HEK293 (cell line): ENCODE measurements around the gene PTBP1.

Experiments
- GLIS1 ChIP-seq: fragments of 450-650 bp; formaldehyde crosslinking; IDR thresholded peaks from 2 replicates; pipeline ENCODE4 v1.5.1; 2016; ENCODE audit warnings: missing biosample characterization, missing genetic modification characterization
- HOXA7 ChIP-seq: sonication (generic); formaldehyde crosslinking; IDR thresholded peaks from 2 replicates; pipeline ENCODE4 v1.8.1; 2022; ENCODE audit warnings: missing genetic modification reagents, borderline replicate concordance
- HOXD13 ChIP-seq: sonication (generic); formaldehyde crosslinking; IDR thresholded peaks from 2 replicates; pipeline ENCODE4 v1.8.0; 2022; ENCODE audit warnings: missing genetic modification reagents, borderline replicate concordance
- KLF1 ChIP-seq: fragments of 450-650 bp; formaldehyde crosslinking; IDR thresholded peaks from 2 replicates; pipeline ENCODE4 v1.5.1; 2016; ENCODE audit warnings: missing biosample characterization, missing genetic modification characterization
- KLF8 ChIP-seq: fragments of 450-650 bp; formaldehyde crosslinking; IDR thresholded peaks from 2 replicates; pipeline ENCODE4 v1.5.1; 2016; ENCODE audit warnings: missing biosample characterization, missing genetic modification characterization
- SALL2 ChIP-seq: fragments of 450-650 bp; formaldehyde crosslinking; IDR thresholded peaks from 2 replicates; pipeline ENCODE4 v1.5.0; 2017; ENCODE audit warnings: missing biosample characterization, mild to moderate bottlenecking, missing genetic modification characterization, borderline replicate concordance
- SCRT1 ChIP-seq: fragments of 450-650 bp; formaldehyde crosslinking; IDR thresholded peaks from 2 replicates; pipeline ENCODE4 v1.5.1; 2016; ENCODE audit warnings: missing biosample characterization, missing genetic modification characterization, borderline replicate concordance
- SCRT2 ChIP-seq: fragments of 450-650 bp; formaldehyde crosslinking; IDR thresholded peaks from 2 replicates; pipeline ENCODE4 v1.5.1; 2016; ENCODE audit warnings: missing biosample characterization, missing genetic modification characterization
- SP2 ChIP-seq: fragments of 450-650 bp; formaldehyde crosslinking; IDR thresholded peaks from 2 replicates; pipeline ENCODE4 v1.5.1; 2016; ENCODE audit warnings: missing biosample characterization, missing genetic modification characterization
- SP7 ChIP-seq: fragments of 450-650 bp; formaldehyde crosslinking; IDR thresholded peaks from 2 replicates; pipeline ENCODE4 v1.5.1; 2016; ENCODE audit warnings: missing biosample characterization, missing genetic modification characterization
- YY1 ChIP-seq: fragments of 450-650 bp; formaldehyde crosslinking; IDR thresholded peaks from 2 replicates; pipeline ENCODE4 v1.5.1; 2018; ENCODE audit warnings: missing biosample characterization, missing genetic modification characterization
- YY2 ChIP-seq: fragments of 450-650 bp; formaldehyde crosslinking; IDR thresholded peaks from 2 replicates; pipeline ENCODE4 v1.5.1; 2016; ENCODE audit warnings: missing biosample characterization, missing genetic modification characterization
- ZBTB6 ChIP-seq: fragments of 450-650 bp; formaldehyde crosslinking; IDR thresholded peaks from 2 replicates; pipeline ENCODE4 v1.5.1; 2017; ENCODE audit warnings: missing biosample characterization, missing genetic modification characterization
- ZBTB8A ChIP-seq: fragments of 450-650 bp; formaldehyde crosslinking; IDR thresholded peaks from 2 replicates; pipeline ENCODE4 v1.5.1; 2016; ENCODE audit warnings: missing biosample characterization, missing genetic modification characterization
- ZEB2 ChIP-seq: fragments of 450-650 bp; formaldehyde crosslinking; IDR thresholded peaks from 2 replicates; pipeline ENCODE4 v1.5.1; 2016; ENCODE audit warnings: missing biosample characterization, missing genetic modification characterization
- ZFHX2 ChIP-seq: fragments of 450-650 bp; formaldehyde crosslinking; conservative IDR thresholded peaks from 2 replicates; pipeline ENCODE4 v1.5.1; 2016; ENCODE audit warnings: missing biosample characterization, missing genetic modification characterization
- ZNF16 ChIP-seq: fragments of 450-650 bp; formaldehyde crosslinking; IDR thresholded peaks from 2 replicates; pipeline ENCODE4 v1.5.1; 2016; ENCODE audit warnings: low read depth, missing biosample characterization, missing genetic modification characterization
- ZNF174 ChIP-seq: fragments of 450-650 bp; formaldehyde crosslinking; IDR thresholded peaks from 2 replicates; pipeline ENCODE4 v1.5.0; 2017; ENCODE audit warnings: missing biosample characterization, mild to moderate bottlenecking, missing genetic modification characterization
- ZNF184 ChIP-seq: fragments of 450-650 bp; IDR thresholded peaks from 2 replicates; pipeline ENCODE4 v1.5.1; 2018; ENCODE audit warnings: missing biosample characterization, mild to moderate bottlenecking, missing genetic modification characterization
- ZNF221 ChIP-seq: fragments of 450-650 bp; formaldehyde crosslinking; IDR thresholded peaks from 2 replicates; pipeline ENCODE4 v1.5.1; 2017; ENCODE audit warnings: missing biosample characterization, missing genetic modification characterization, borderline replicate concordance
- ZNF24 ChIP-seq: fragments of 450-650 bp; formaldehyde crosslinking; IDR thresholded peaks from 2 replicates; pipeline ENCODE4 v1.5.1; 2016; ENCODE audit warnings: missing biosample characterization, missing genetic modification characterization
- ZNF341 ChIP-seq: fragments of 450-650 bp; formaldehyde crosslinking; IDR thresholded peaks from 2 replicates; pipeline ENCODE4; 2016; ENCODE audit warnings: low read depth, missing biosample characterization, missing genetic modification characterization
- ZNF488 ChIP-seq: fragments of 450-650 bp; formaldehyde crosslinking; IDR thresholded peaks from 2 replicates; pipeline ENCODE4 v1.5.1; 2016; ENCODE audit warnings: missing biosample characterization, missing genetic modification characterization
- ZNF501 ChIP-seq: fragments of 450-650 bp; formaldehyde crosslinking; IDR thresholded peaks from 2 replicates; pipeline ENCODE4 v1.5.1; 2016; ENCODE audit warnings: missing biosample characterization, missing genetic modification characterization
- ZNF549 ChIP-seq: fragments of 450-650 bp; IDR thresholded peaks from 2 replicates; pipeline ENCODE4 v1.5.1; 2018; ENCODE audit warnings: missing biosample characterization, missing genetic modification characterization, mild to moderate bottlenecking, inconsistent platforms, moderate library complexity
- ZNF555 ChIP-seq: fragments of 450-650 bp; formaldehyde crosslinking; conservative IDR thresholded peaks from 2 replicates; pipeline ENCODE4 v1.5.1; 2017; ENCODE audit warnings: missing biosample characterization, mild to moderate bottlenecking, missing genetic modification characterization, inconsistent platforms
- ZNF658 ChIP-seq: fragments of 450-650 bp; formaldehyde crosslinking; IDR thresholded peaks from 2 replicates; pipeline ENCODE4; 2016; ENCODE audit warnings: missing biosample characterization, missing genetic modification characterization
- ZNF843 ChIP-seq: fragments of 450-650 bp; formaldehyde crosslinking; IDR thresholded peaks from 2 replicates; pipeline ENCODE4 v1.5.1; 2016; ENCODE audit warnings: missing biosample characterization, missing genetic modification characterization
- ZXDB ChIP-seq: fragments of 450-650 bp; formaldehyde crosslinking; IDR thresholded peaks from 2 replicates; pipeline ENCODE4 v1.5.1; 2016; ENCODE audit warnings: missing biosample characterization, missing genetic modification characterization
- TF ChIP-seq, protein P1 (sequence below): fragments of 450-650 bp; formaldehyde crosslinking; IDR thresholded peaks from 2 replicates; pipeline ENCODE4 v1.5.1; 2016; ENCODE audit warnings: missing biosample characterization, missing genetic modification characterization
- TF ChIP-seq, protein P2 (sequence below): fragments of 450-650 bp; formaldehyde crosslinking; IDR thresholded peaks from 2 replicates; pipeline ENCODE4 v1.5.1; 2017; ENCODE audit warnings: missing biosample characterization, mild to moderate bottlenecking, missing genetic modification characterization, moderate library complexity
- TF ChIP-seq, protein P3 (sequence below): fragments of 450-650 bp; formaldehyde crosslinking; IDR thresholded peaks from 2 replicates; pipeline ENCODE4 v1.5.1; 2017; ENCODE audit warnings: missing biosample characterization, missing genetic modification characterization
- TF ChIP-seq, protein P4 (sequence below): fragments of 450-650 bp; formaldehyde crosslinking; IDR thresholded peaks from 2 replicates; pipeline ENCODE4 v1.5.1; 2016; ENCODE audit warnings: missing biosample characterization, missing genetic modification characterization

The PTBP1 gene

GRCh38 chr19:796692-797527 lies at the start of gene PTBP1 (continued):
- peak; percentile 99 for TF ChIP-seq YY2 (tag by site-specific recombination)
- TF ChIP-seq SCRT1 (tag by site-specific recombination) = no peak
- no peak for TF ChIP-seq HOXD13 (CRISPR knock-in tag)
- TF ChIP-seq ZNF16 (tag by site-specific recombination) = no peak
- TF ChIP-seq SCRT2 = no peak
- TF ChIP-seq ZNF501 = peak; percentile 61; the same call in 1 of the 2 replicates
- TF ChIP-seq, protein P1, sequence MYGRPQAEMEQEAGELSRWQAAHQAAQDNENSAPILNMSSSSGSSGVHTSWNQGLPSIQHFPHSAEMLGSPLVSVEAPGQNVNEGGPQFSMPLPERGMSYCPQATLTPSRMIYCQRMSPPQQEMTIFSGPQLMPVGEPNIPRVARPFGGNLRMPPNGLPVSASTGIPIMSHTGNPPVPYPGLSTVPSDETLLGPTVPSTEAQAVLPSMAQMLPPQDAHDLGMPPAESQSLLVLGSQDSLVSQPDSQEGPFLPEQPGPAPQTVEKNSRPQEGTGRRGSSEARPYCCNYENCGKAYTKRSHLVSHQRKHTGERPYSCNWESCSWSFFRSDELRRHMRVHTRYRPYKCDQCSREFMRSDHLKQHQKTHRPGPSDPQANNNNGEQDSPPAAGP (tag by site-specific recombination) = peak; percentile 70; the same call in 1 of the 2 replicates
- TF ChIP-seq ZNF549 (tag by site-specific recombination) = no peak
- TF ChIP-seq ZXDB = peak; percentile 88
- TF ChIP-seq YY1 (tag by site-specific recombination) = peak; percentile 100
- TF ChIP-seq GLIS1 (tag by site-specific recombination) = peak; percentile 49; the same call in 1 of the 2 replicates
- TF ChIP-seq ZNF843 (tag by site-specific recombination) = 0 out of 2 replicates have a peak, but pooled peaks have one; percentile 57
- TF ChIP-seq, protein P2, sequence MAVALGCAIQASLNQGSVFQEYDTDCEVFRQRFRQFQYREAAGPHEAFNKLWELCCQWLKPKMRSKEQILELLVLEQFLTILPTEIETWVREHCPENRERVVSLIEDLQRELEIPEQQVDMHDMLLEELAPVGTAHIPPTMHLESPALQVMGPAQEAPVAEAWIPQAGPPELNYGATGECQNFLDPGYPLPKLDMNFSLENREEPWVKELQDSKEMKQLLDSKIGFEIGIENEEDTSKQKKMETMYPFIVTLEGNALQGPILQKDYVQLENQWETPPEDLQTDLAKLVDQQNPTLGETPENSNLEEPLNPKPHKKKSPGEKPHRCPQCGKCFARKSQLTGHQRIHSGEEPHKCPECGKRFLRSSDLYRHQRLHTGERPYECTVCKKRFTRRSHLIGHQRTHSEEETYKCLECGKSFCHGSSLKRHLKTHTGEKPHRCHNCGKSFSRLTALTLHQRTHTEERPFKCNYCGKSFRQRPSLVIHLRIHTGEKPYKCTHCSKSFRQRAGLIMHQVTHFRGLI (tag by site-specific recombination) = 0 out of 2 replicates have a peak, but pooled peaks have one; percentile 22
- TF ChIP-seq ZNF221 (tag by site-specific recombination) = no peak
- TF ChIP-seq, protein P3, sequence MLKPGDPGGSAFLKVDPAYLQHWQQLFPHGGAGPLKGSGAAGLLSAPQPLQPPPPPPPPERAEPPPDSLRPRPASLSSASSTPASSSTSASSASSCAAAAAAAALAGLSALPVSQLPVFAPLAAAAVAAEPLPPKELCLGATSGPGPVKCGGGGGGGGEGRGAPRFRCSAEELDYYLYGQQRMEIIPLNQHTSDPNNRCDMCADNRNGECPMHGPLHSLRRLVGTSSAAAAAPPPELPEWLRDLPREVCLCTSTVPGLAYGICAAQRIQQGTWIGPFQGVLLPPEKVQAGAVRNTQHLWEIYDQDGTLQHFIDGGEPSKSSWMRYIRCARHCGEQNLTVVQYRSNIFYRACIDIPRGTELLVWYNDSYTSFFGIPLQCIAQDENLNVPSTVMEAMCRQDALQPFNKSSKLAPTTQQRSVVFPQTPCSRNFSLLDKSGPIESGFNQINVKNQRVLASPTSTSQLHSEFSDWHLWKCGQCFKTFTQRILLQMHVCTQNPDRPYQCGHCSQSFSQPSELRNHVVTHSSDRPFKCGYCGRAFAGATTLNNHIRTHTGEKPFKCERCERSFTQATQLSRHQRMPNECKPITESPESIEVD (tag by site-specific recombination) = no peak
- TF ChIP-seq KLF1 = peak; percentile 49
- TF ChIP-seq SALL2 (tag by site-specific recombination) = no peak
- no peak for TF ChIP-seq ZNF658
- peak; percentile 80 for TF ChIP-seq ZFHX2 (tag by site-specific recombination)
- peak; percentile 66 for TF ChIP-seq ZBTB6 (tag by site-specific recombination)
- TF ChIP-seq ZNF341 (tag by site-specific recombination) = peak; percentile 89
- no peak for TF ChIP-seq ZNF488
- TF ChIP-seq ZEB2 (tag by site-specific recombination) = peak; percentile 73
- TF ChIP-seq SP7 (tag by site-specific recombination) = 0 out of 2 replicates have a peak, but pooled peaks have one; percentile 65
- peak; percentile 60; the same call in 1 of the 2 replicates for TF ChIP-seq ZNF184
- TF ChIP-seq ZBTB8A (tag by site-specific recombination) = peak; percentile 61
- TF ChIP-seq ZNF24 (tag by site-specific recombination) = peak; percentile 88
- TF ChIP-seq, protein P4, sequence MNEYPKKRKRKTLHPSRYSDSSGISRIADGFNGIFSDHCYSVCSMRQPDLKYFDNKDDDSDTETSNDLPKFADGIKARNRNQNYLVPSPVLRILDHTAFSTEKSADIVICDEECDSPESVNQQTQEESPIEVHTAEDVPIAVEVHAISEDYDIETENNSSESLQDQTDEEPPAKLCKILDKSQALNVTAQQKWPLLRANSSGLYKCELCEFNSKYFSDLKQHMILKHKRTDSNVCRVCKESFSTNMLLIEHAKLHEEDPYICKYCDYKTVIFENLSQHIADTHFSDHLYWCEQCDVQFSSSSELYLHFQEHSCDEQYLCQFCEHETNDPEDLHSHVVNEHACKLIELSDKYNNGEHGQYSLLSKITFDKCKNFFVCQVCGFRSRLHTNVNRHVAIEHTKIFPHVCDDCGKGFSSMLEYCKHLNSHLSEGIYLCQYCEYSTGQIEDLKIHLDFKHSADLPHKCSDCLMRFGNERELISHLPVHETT = peak; percentile 90
- TF ChIP-seq ZNF174 = no peak
- no peak for TF ChIP-seq ZNF555
- TF ChIP-seq KLF8 = peak; percentile 88
- no peak for TF ChIP-seq HOXA7 (CRISPR knock-in tag)
- peak; percentile 95 for TF ChIP-seq SP2 (tag by site-specific recombination)
